Activated CD8-positive, alpha-beta memory T cell treated with anti-CD3 and anti-CD28 coated beads, Interleukin-2, amount 50 U/mL, for 24 hours (primary cell): ENCODE results near the gene CHST12.
"Not testable (repeated sequence)": the region's sequence is repeated elsewhere in the genome, so short reads cannot be mapped to it uniquely, and the experiment has no call there.

Experiments used
- DNase-seq: peaks from one replicate; pipeline ENCODE4 v3.0.0-alpha.2; 2020; ENCODE audit errors: extremely low read depth

CHST12 gene

GRCh38 chr7:2403014-2403717 lies at the start of gene CHST12:
Gene CHST12 (plus strand): TSS chr7:2403611. CDS start chr7:2432640, 29,029 bp downstream.
- DNase-seq: peak; percentile 78

- peak; percentile 72 for DNase-seq
These were observed 49.5 kb upstream of the CHST12 start for GRCh38 chr7:2353936-2354185.

DNA sequence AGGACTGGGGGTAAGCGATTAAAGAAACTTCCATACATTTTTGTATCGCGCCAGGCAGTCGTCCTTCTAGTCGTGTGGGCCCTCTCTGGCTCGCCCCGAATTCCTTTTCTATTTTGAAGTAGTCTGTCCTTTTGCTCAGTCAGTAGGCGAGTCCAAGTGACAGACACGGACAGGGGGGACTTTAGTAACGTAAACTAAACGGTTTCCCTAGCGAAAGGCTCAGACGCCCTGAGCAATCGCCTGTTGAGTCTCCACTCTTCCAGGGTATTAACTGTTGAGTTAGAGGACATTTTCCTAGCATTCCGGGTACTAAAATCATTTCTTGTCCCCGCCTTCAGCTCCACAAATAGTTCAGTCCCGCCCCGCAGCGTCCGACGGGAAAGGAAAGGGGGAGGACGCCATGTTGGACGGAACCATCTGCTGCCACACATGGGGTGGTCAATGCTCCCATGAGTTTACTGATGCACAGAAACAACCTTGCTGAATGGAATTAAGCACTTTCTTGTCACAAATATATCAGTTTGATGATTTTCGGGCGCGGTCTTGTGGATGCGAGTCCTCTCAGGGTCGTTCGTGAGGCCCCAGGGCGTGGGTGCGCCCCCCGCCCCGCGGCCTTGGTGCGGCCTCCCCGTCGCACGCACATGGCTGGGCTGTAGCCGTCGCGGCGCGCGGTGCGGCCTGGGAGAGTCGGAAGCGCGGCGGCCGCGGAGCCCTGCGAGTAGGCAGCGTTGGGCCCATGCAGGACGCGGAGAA lies 49.0 kb upstream of the CHST12 start, which contains the start of gene EIF3B:
Gene EIF3B, plus strand, starts transcription at position 642 of the 753 bp plus-strand sequence. Its CDS starts 95 bp downstream, at position 737.
- peak; percentile 68 for DNase-seq

DNA sequence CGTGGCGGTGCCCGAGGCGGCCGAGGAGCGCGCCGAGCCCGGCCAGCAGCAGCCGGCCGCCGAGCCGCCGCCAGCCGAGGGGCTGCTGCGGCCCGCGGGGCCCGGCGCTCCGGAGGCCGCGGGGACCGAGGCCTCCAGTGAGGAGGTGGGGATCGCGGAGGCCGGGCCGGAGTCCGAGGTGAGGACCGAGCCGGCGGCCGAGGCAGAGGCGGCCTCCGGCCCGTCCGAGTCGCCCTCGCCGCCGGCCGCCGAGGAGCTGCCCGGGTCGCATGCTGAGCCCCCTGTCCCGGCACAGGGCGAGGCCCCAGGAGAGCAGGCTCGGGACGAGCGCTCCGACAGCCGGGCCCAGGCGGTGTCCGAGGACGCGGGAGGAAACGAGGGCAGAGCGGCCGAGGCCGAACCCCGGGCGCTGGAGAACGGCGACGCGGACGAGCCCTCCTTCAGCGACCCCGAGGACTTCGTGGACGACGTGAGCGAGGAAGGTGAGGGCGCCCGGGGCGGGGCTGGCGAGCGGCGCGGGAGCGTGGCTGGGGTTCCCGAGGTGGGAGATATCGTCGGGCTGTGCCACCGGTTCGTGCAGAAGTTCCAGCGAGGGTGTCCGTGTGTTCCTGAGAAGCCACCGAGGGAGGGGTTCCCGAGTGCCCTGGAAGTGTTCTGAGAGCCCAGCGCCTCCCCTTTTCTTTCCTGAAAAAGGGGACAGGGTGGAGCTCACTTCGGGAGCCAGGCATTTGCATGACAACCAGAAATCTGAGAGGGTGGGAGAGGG lies 48.3 kb upstream of the CHST12 start:
- DNase-seq: no peak

GRCh38 chr7:2355705-2356008 lies 47.8 kb upstream of the CHST12 start:
- no peak for DNase-seq

DNA sequence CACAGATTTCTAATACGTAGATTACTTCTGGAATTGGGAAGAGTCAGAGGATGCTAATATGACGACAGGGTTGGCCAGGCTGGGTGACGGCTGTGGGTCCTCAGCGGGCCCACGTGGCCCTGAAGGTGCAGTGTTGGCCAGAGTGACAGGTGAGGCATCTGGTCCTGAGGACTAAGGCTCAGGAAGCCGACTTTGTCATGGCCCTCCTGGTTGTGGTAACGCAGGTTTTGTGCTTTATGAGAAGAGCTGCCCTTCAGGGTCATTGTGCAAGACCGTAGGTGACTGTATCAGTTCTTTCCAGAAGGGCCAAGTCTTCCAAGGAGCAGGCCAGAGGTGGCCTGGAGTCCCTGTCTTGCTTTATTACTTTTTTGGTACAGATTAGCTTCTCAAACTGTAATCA lies 46.2 kb upstream of the CHST12 start:
- no peak for DNase-seq

GRCh38 chr7:2357571-2357970 lies 45.8 kb upstream of the CHST12 start:
- DNase-seq: no peak

DNA sequence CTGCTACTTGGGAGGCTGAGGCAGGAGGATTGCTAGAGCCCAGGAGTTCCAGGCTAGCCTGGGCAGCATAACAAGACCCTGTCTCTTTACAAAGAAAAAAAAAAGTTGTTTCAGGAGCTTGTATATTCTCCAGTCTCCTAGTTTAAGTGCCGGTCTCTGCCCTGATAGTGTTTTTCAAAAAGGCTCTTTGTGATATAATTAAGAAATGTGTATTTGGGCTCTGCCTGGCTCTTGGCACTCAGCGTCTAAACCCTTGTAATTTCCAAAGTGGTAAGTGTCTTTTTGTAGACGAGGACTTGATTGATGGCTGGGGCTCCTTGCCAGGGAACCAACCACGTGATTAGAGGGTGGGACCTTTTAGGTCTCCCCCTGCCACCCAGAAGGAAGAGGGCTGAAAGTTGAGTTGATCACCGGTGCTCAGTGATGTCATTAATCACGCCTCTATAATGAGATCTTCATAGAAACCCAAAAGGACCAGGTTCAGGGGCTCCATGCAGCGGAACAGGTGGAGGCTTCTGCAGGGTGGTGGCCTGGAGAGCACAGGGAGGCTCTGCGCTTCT lies 44.4 kb upstream of the CHST12 start:
- no peak for DNase-seq

DNA sequence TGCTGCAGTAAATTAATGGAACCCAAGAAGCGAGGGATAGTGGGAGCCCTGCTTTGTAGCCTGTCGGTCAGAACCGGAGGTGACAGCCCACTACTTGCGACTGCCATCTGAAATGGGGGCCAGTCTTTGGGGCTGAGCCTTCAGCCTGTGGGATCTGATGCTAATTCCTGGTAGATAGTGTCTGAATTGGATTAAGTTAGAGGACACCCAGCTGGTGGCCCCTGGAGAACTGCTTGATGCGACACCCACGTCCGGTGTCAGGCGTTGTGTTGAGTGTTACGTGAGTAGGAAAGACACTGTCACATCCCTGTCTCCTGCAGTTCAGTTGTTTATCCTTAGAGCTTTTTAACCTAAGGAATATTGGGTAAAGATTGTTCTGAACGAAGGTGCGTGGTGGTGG lies 43.8 kb upstream of the CHST12 start:
- no peak for DNase-seq

DNA sequence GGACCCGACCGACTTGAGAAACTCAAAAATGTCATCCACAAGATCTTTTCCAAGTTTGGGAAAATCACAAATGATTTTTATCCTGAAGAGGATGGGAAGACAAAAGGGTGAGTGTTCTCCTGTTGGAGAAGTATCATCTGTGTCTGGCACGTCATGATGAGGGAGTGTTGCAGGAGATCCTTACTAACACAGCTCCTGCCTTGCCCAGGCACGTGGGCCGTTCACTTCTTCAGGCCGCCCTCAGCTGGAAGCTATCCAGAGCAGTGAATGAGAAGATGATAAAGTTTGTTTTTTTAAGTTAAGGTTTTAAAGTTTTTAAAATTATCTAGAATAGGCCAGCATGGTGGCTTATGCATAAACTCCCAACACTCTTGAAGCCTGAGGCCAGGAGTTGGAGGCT lies 42.6 kb upstream of the CHST12 start:
- DNase-seq: no peak

DNA sequence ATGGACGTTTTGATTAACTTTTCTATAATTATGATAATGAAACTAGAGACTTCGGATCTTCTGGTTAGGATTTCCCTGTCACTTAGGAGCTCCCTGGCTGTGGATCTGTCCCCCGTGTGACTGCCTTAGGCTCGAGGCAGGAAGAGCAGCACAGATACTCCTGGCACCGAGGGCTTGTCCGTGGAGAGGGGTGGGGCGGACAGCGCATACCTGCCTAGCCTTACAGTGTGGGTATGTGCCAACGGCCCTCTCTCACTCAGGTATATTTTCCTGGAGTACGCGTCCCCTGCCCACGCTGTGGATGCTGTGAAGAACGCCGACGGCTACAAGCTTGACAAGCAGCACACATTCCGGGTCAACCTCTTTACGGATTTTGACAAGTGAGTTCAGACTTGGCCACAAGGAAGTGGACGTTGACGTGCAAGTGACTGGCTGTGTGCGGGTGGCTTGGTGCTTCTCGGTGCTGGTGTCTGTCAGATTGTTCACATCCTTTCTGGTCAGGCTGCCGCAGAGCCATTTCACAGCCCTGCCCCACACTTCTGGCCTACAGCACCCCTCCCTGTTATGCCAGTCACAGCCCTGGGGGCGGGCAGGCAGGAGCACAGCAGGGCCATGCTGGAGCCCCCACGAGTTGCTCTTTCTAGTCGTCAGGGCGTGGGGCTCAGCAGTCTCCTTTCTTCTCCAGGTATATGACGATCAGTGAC lies 40.9 kb upstream of the CHST12 start:
- DNase-seq: no peak

- DNase-seq: no peak
These were observed 34.3 kb upstream of the CHST12 start for GRCh38 chr7:2369139-2369538.

- DNase-seq: no peak
These were observed 32.1 kb upstream of the CHST12 start for GRCh38 chr7:2371329-2371728.

DNA sequence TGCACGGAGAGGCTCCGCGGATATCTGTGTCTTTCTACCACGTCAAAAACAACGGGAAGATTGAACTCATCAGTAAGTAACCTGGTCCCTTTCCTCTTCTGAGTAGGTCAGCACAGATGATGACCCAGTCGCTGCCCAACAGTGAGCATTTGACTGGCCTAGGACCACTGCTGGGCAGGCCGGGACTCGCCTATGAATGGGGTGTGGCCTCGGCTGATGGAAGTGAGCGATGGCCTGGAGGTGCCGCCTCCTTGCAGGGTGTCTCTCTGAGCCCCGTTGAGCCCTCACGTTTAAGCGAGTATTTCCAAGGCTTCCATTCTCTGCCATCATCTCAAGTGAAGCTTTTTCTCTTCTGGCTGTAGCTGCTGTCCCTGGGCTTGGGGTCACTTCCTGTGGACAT lies 30.7 kb upstream of the CHST12 start:
- DNase-seq: no peak

GRCh38 chr7:2373124-2373556 lies 30.3 kb upstream of the CHST12 start:
- DNase-seq: no peak

GRCh38 chr7:2373646-2374045 lies 29.8 kb upstream of the CHST12 start:
- no peak for DNase-seq

GRCh38 chr7:2374401-2374800 lies 29.0 kb upstream of the CHST12 start:
- no peak for DNase-seq

GRCh38 chr7:2374830-2375728 lies 28.3 kb upstream of the CHST12 start:
- DNase-seq: no peak

DNA sequence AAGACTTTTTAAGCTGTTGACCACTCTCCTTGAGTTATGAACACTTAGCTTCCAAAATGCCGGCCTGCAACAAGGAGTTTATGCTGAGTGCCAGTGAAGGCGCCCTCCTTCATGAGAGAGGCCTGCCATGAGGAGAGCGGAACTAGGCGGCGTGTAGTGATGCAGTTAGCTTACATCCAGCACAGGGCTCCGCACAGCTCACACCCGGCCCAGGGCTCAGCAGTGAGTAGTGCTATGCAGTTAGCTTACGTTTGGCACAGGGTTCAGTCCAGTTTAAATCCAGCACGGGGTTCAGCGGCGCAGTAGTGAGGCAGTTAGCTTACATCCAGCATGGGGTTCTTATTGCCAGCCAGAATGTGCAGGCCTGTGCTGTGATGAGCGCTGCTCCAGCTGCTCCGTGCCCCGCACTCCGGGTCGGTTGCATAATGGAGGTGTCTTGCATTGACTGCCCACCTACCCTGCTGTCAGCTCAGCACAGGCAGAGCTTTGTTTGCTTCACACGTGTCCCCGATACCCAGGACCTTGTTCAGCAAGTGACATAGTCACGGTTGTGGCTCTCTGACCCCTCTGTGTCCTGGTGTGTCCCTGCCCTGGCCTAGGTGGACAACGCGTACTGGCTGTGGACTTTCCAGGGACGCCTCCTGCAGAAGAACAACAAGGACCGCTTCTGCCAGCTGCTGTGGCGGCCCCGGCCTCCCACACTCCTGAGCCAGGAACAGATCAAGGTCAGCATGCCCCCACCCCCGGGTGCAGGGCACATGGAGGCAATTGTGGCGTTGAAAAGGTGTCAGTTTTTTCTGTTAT lies 26.9 kb upstream of the CHST12 start:
- DNase-seq: no peak

GRCh38 chr7:2377492-2377891 lies 25.9 kb upstream of the CHST12 start:
- not testable (repeated sequence) for DNase-seq
